GM12864 (cell line): ENCODE data around the gene OCIAD1.

Experiments used
- DNase-seq: peaks from one replicate; pipeline ENCODE4 v3.0.0-alpha.2; 2011; ENCODE audit warnings: low read depth
- H3K4me3 ChIP-seq: 2 replicates; pipeline ENCODE4 v1.5.1; 2011; ENCODE audit warnings: mild to moderate bottlenecking, low read depth, low read length, control low read depth
- CTCF ChIP-seq: IDR thresholded peaks from 2 replicates; pipeline ENCODE4 v1.5.1; 2011; ENCODE audit warnings: low read depth, mild to moderate bottlenecking, moderate library complexity, low read length, control low read depth, inconsistent platforms; ENCODE audit errors: missing control alignments

OCIAD1 gene

GRCh38 chr4:48898733-48899431 is 68.0 kb downstream of the OCIAD1 start:
- DNase-seq, result no peak
- no peak for TF ChIP-seq CTCF
- H3K4me3 ChIP-seq, result no peak overlapping the region

- no peak overlapping the region for H3K4me3 ChIP-seq
- no peak for TF ChIP-seq CTCF
- no peak for DNase-seq
These were observed 68.5 kb downstream of the OCIAD1 start for GRCh38 chr4:48899432-48899749.

- no peak overlapping the region for H3K4me3 ChIP-seq
- TF ChIP-seq CTCF, result no peak
- DNase-seq, result no peak
These were observed 69.1 kb downstream of the OCIAD1 start for GRCh38 chr4:48899950-48900349.

- TF ChIP-seq CTCF, result no peak
- no peak for DNase-seq
- H3K4me3 ChIP-seq, result no peak overlapping the region
These were observed 70.3 kb downstream of the OCIAD1 start for GRCh38 chr4:48901196-48901595.

GRCh38 chr4:48902266-48902665 is 71.4 kb downstream of the OCIAD1 start:
- DNase-seq, result no peak
- TF ChIP-seq CTCF, result no peak
- H3K4me3 ChIP-seq, result no peak overlapping the region

GRCh38 chr4:48904101-48904500 is 73.2 kb downstream of the OCIAD1 start:
- TF ChIP-seq CTCF, result no peak
- DNase-seq, result no peak
- no peak overlapping the region for H3K4me3 ChIP-seq

GRCh38 chr4:48904541-48905142 is 73.8 kb downstream of the OCIAD1 start:
- TF ChIP-seq CTCF, result no peak
- no peak overlapping the region for H3K4me3 ChIP-seq
- DNase-seq, result no peak
